Keratinocyte (primary cell): ENCODE data around the gene MALAT1.

ENCODE experiments used
- CTCF ChIP-seq, 3 experiments: IDR thresholded peaks in 1 of 3; conservative IDR thresholded peaks in 1 of 3; optimal IDR thresholded peaks in 1 of 3; 2 replicates in 2 of 3; 3 replicates in 1 of 3; pipeline versions ENCODE3 to v1.5.1; 2011; ENCODE audit warnings: low read length in 3 of 3, mild to moderate bottlenecking in 3 of 3, moderate library complexity in 2 of 3, control low read depth in 1 of 3, inconsistent platforms in 1 of 3; ENCODE audit not compliant: insufficient read depth in 2 of 3; ENCODE audit errors: extremely low read depth in 1 of 3
- EZH2 ChIP-seq: IDR thresholded peaks from one replicate; pipeline ENCODE4 v1.6.1; 2012; ENCODE audit warnings: inconsistent platforms, mild to moderate bottlenecking, low read length, moderate library complexity

- TF ChIP-seq EZH2 (no peak), CTCF (optimal IDR thresholded peaks at IDR 0.05 in 1 of 3, IDR thresholded peaks at IDR 0.05 in 1 of 3, conservative IDR thresholded peaks at IDR 0.05 in 1 of 3; ENCODE audit: extremely low read depth in 1 of 3, insufficient read depth in 2 of 3, low read length in 3 of 3) (no peak)
Observed at GRCh38 chr11:65476632-65477148, 22.2 kb upstream of the MALAT1 start.
